Measurements from ENCODE around the gene PHRF1. TPM values are rescaled to one million over a fixed set of nuclear protein-coding genes. Genes with fewer than 3 reads are reported as not detected.

PHRF1 gene
- polyA plus RNA-seq, 1 donor from 2014 or later = 8.5 TPM

GRCh38 chr11:593347-593746 is 17.1 kb downstream of the PHRF1 start:
- H3K9ac ChIP-seq (ENCODE audit: low read length) = no peak overlapping the region
- H3K9me2 ChIP-seq (ENCODE audit: insufficient read depth, low read length) = no peaks in the 10 kb centered on the region
- H3K4me3 ChIP-seq (ENCODE audit: low read length) = no peak overlapping the region
- TF ChIP-seq CTCF (IDR thresholded peaks at IDR 0.05; ENCODE audit: poor library complexity, severe bottlenecking) (no peak), TAF1 (IDR thresholded peaks at IDR 0.05; ENCODE audit: low read depth) (no peak), EP300 (conservative IDR thresholded peaks at IDR 0.05; ENCODE audit: poor library complexity, severe bottlenecking) (no peak), RAD21 (conservative IDR thresholded peaks at IDR 0.05) (no peak), MXI1 (conservative IDR thresholded peaks at IDR 0.05; ENCODE audit: poor library complexity, severe bottlenecking) (no peak), SMC3 (conservative IDR thresholded peaks at IDR 0.05; ENCODE audit: poor library complexity) (no peak), POLR2AphosphoS5 (IDR thresholded peaks at IDR 0.05) (no peak), EZH2 (IDR thresholded peaks at IDR 0.05; ENCODE audit: borderline replicate concordance, insufficient read depth, low read length, poor library complexity, severe bottlenecking) (no peak)
- H2AFZ ChIP-seq (ENCODE audit: low read depth, low read length) = no peak overlapping the region
- H3K79me2 ChIP-seq (replicated peaks; ENCODE audit: insufficient read depth, low read length) = no peaks in the 10 kb centered on the region
- no peaks in the 10 kb centered on the region for H3F3A ChIP-seq (ENCODE audit: insufficient read depth, low read length, poor library complexity, severe bottlenecking)
- H3K27ac ChIP-seq (ENCODE audit: low read length) = no peak overlapping the region
- H4K20me1 ChIP-seq (ENCODE audit: insufficient read depth) = no peaks in the 10 kb centered on the region
- H3K27me3 ChIP-seq (ENCODE audit: insufficient read depth, low read depth, low read length) = no peaks in the 10 kb centered on the region
- peaks cover 4% of the 10 kb centered on the region for H3K36me3 ChIP-seq (ENCODE audit: insufficient read depth, low read length)
- H3K9me3 ChIP-seq (ENCODE audit: low read length) = no peaks in the 10 kb centered on the region
- H3K4me2 ChIP-seq (ENCODE audit: low read length) = no peak overlapping the region

- no peak overlapping the region for H3K4me3 ChIP-seq (ENCODE audit: low read length)
- TF ChIP-seq TAF1 (IDR thresholded peaks at IDR 0.05; ENCODE audit: low read depth) (no peak), SMC3 (conservative IDR thresholded peaks at IDR 0.05; ENCODE audit: poor library complexity) (no peak), RAD21 (conservative IDR thresholded peaks at IDR 0.05) (no peak), POLR2AphosphoS5 (IDR thresholded peaks at IDR 0.05) (no peak), CTCF (IDR thresholded peaks at IDR 0.05; ENCODE audit: poor library complexity, severe bottlenecking) (no peak), REST (IDR thresholded peaks at IDR 0.05; ENCODE audit: borderline replicate concordance) (no peak), EP300 (conservative IDR thresholded peaks at IDR 0.05; ENCODE audit: poor library complexity, severe bottlenecking) (no peak), MXI1 (conservative IDR thresholded peaks at IDR 0.05; ENCODE audit: poor library complexity, severe bottlenecking) (no peak), EZH2 (IDR thresholded peaks at IDR 0.05; ENCODE audit: borderline replicate concordance, insufficient read depth, low read length, poor library complexity, severe bottlenecking) (no peak)
- no peak overlapping the region for H2AFZ ChIP-seq (ENCODE audit: low read depth, low read length)
- H3K27me3 ChIP-seq (ENCODE audit: insufficient read depth, low read depth, low read length) = no peaks in the 10 kb centered on the region
- H3K9ac ChIP-seq (ENCODE audit: low read length) = no peak overlapping the region
- H3K9me2 ChIP-seq (ENCODE audit: insufficient read depth, low read length) = no peaks in the 10 kb centered on the region
- H3K79me2 ChIP-seq (replicated peaks; ENCODE audit: insufficient read depth, low read length) = no peaks in the 10 kb centered on the region
- H3K9me3 ChIP-seq (ENCODE audit: low read length) = no peaks in the 10 kb centered on the region
- no peaks in the 10 kb centered on the region for H3F3A ChIP-seq (ENCODE audit: insufficient read depth, low read length, poor library complexity, severe bottlenecking)
- H3K27ac ChIP-seq (ENCODE audit: low read length) = no peak overlapping the region
- H4K20me1 ChIP-seq (ENCODE audit: insufficient read depth) = no peaks in the 10 kb centered on the region
- H3K36me3 ChIP-seq (ENCODE audit: insufficient read depth, low read length) = peaks cover 4% of the 10 kb centered on the region
- H3K4me2 ChIP-seq (ENCODE audit: low read length) = no peak overlapping the region
Observed at GRCh38 chr11:595400-595799, 19.1 kb downstream of the PHRF1 start.
